Fibroblast of lung (primary cell): ENCODE data around the gene HNRNPA2B1.

ENCODE experiments used
- CTCF ChIP-seq, 2 donors: IDR thresholded peaks in 1 of 2; conservative IDR thresholded peaks in 1 of 2; 1 replicate in 1 of 2; 2 replicates in 1 of 2; pipeline ENCODE4 v1.5.1; 2011 to 2012; ENCODE audit warnings: low read length in 2 of 2, control low read depth in 1 of 2, inconsistent platforms in 1 of 2, low read depth in 1 of 2, mild to moderate bottlenecking in 1 of 2
- EZH2 ChIP-seq: IDR thresholded peaks from 2 replicates; pipeline ENCODE4 v1.5.1; 2012; ENCODE audit warnings: low read length, control low read depth, mild to moderate bottlenecking; ENCODE audit errors: missing control alignments

GRCh38 chr7:26143298-26144048 lies 57.1 kb downstream of the HNRNPA2B1 start:
- TF ChIP-seq CTCF (conservative IDR thresholded peaks at IDR 0.05 in 1 of 2, IDR thresholded peaks at IDR 0.05 in 1 of 2; ENCODE audit: low read depth in 1 of 2, low read length in 2 of 2) = no peak
- TF ChIP-seq EZH2 = no peak
